ENCODE results near the gene NXPE1.
"Not testable (repeated sequence)": the region's sequence is repeated elsewhere in the genome, so short reads cannot be mapped to it uniquely, and the experiment has no call there.

Gene NXPE1

GRCh38 chr11:114559425-114560310 lies at the start of gene NXPE1:
Gene NXPE1, minus strand, starts transcription at chr11:114559881. Its CDS starts 8,680 bp downstream, at chr11:114551201.
- DNase-seq (ENCODE audit: extremely low read depth, low read depth): no peak
- TF ChIP-seq, protein P1, sequence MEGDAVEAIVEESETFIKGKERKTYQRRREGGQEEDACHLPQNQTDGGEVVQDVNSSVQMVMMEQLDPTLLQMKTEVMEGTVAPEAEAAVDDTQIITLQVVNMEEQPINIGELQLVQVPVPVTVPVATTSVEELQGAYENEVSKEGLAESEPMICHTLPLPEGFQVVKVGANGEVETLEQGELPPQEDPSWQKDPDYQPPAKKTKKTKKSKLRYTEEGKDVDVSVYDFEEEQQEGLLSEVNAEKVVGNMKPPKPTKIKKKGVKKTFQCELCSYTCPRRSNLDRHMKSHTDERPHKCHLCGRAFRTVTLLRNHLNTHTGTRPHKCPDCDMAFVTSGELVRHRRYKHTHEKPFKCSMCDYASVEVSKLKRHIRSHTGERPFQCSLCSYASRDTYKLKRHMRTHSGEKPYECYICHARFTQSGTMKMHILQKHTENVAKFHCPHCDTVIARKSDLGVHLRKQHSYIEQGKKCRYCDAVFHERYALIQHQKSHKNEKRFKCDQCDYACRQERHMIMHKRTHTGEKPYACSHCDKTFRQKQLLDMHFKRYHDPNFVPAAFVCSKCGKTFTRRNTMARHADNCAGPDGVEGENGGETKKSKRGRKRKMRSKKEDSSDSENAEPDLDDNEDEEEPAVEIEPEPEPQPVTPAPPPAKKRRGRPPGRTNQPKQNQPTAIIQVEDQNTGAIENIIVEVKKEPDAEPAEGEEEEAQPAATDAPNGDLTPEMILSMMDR (IDR thresholded peaks at IDR 0.05; ENCODE audit: low read depth, low read length): no peak

DNA sequence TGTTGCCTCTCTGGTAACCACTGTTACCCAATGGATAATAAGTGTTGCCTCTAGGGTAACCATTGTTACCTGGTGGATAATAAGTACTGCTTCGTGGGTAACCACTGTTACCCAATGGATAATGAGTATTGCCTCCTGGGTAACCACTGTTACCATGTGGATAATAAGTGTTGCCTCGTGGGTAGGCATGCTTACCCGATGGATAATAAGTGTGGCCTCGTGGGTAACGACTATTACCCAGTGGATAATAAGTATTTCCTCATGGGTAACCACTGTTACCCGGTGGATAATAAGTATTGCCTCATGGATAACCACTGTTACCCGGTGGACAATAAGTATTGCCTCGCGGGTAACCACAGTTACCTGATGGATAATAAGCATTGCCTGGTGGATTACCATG lies 49.7 kb upstream of the NXPE1 start:
- no peak for DNase-seq (ENCODE audit: extremely low read depth, low read depth)
- TF ChIP-seq, protein P1 (IDR thresholded peaks at IDR 0.05; ENCODE audit: low read depth, low read length): no peak

GRCh38 chr11:114608605-114609004 lies 48.9 kb upstream of the NXPE1 start:
- not testable (repeated sequence) for DNase-seq (ENCODE audit: extremely low read depth, low read depth)

DNA sequence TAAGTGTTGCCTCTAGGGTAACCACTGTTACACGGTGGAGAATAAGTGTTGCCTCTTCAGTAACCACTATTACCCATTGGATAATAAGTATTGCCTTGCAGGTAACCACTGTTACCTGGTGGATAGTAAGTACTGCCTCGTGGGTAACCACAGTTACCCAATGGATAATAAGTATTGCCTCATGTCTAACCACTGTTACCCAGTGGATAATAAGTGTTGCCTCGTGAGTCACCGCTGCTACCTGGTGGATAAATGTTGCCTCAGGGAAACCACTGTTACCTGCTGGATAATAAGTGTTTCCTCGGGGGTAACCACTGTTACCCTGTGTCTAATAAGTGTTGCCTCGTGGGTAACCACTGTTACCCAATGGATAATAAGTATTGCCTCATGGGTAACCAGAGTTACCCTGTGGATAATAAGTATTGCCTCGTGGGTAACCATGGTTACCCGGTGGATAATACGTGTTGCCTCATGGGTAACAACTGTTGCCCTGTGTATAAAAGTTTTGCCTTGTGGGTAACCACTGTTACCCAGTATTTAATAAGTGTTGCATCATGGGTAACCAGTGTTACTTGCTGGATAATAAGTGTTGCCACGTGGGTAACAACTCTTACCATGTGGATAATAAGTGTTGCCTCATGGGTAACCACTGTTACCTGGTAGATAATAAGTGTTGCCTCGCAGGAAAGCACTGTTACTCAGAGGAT lies 48.2 kb upstream of the NXPE1 start:
- TF ChIP-seq, protein P1 (IDR thresholded peaks at IDR 0.05; ENCODE audit: low read depth, low read length): no peak
- DNase-seq (ENCODE audit: extremely low read depth, low read depth): no peak

DNA sequence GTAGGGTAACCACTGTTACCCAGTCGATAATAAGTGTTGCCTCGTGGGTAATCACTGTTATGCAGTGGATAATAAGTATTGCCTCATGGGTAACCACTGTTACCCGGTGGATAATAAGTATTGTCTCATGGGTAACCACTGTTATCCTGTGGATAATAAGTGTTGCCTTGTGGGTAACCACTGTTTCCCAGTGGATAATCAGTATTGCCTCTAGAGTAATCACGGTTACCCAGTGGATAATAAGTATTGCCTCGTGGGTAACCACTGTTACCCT lies 47.1 kb upstream of the NXPE1 start:
- DNase-seq (ENCODE audit: extremely low read depth, low read depth): not testable (repeated sequence)

DNA sequence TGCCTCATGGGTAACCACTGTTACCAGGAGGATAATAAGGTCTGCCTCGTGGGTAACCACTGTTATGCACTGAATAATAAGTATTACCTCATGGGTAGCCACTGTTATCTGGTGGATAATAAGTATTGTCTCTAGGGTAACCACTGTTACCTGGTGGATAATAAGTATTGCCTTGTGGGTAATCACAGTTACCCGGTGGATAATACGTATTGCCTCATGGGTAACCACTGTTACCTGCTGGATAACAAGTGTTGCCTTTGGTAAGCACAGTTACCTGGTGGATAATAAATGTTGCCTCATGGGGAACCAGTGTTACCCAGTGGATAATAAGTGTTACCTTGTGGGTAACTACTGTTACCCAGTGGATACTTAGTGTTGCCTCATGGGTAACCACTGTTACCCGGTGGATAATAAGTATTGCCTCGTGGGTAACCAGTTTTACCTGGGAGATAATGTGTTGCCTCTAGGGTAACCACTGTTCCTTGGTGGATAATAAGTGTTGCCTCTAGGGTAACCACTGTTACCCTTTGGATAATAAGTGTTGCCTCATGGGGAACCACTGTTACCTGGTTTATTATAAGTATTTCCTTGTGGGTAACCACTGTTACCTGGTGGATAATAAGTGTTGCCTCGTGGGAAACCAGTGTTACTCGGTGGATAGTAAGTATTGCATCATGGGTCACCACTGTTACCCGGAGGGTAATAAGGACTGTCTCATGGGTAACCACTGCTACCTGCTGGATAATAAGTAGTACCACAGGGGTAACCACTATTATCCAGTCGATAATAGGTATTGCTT lies 46.5 kb upstream of the NXPE1 start:
- TF ChIP-seq, protein P1 (IDR thresholded peaks at IDR 0.05; ENCODE audit: low read depth, low read length): no peak
- no peak for DNase-seq (ENCODE audit: extremely low read depth, low read depth)

- no peak for DNase-seq (ENCODE audit: extremely low read depth, low read depth)
- TF ChIP-seq, protein P1 (IDR thresholded peaks at IDR 0.05; ENCODE audit: low read depth, low read length): no peak
Observed at GRCh38 chr11:114605370-114605769, 45.7 kb upstream of the NXPE1 start.

- no peak for DNase-seq (ENCODE audit: extremely low read depth, low read depth)
- TF ChIP-seq, protein P1 (IDR thresholded peaks at IDR 0.05; ENCODE audit: low read depth, low read length): no peak
Observed at GRCh38 chr11:114604886-114605285, 45.2 kb upstream of the NXPE1 start.

All from AG09319 (cell line).